SK-N-MC (cell line): ENCODE measurements around the gene GGCX.

Experiments
- EZH2 ChIP-seq: fragments of 200-600 bp; sonication (generic); IDR thresholded peaks from one replicate; pipeline ENCODE4 v1.6.1; 2017; ENCODE audit warnings: antibody characterized with exemption
- POLR2AphosphoS5 ChIP-seq: IDR thresholded peaks from 2 replicates; pipeline ENCODE4 v1.6.1; 2012; ENCODE audit warnings: mild to moderate bottlenecking, low read depth, low read length, borderline replicate concordance

- no peak for TF ChIP-seq POLR2AphosphoS5
- no peak for TF ChIP-seq EZH2
Observed at GRCh38 chr2:85557130-85557529, 4.2 kb downstream of the GGCX start.
